Neural cell (in vitro differentiated cells): ENCODE measurements around the gene IMMP2L.

ENCODE experiments used
- CTCF ChIP-seq: fragments of 450-650 bp; IDR thresholded peaks from 2 replicates; pipeline ENCODE4 v1.5.1; 2014; ENCODE audit warnings: antibody characterized with exemption, mild to moderate bottlenecking, moderate library complexity; ENCODE audit not compliant: poor library complexity, severe bottlenecking
- EP300 ChIP-seq: fragments of 450-650 bp; conservative IDR thresholded peaks from 2 replicates; pipeline ENCODE4 v1.6.1; 2014; ENCODE audit warnings: antibody characterized with exemption, mild to moderate bottlenecking, moderate library complexity; ENCODE audit not compliant: poor library complexity, severe bottlenecking
- EZH2 ChIP-seq: fragments of 200-600, 300-800 bp; shearing (Covaris generic), sonication (generic); IDR thresholded peaks from 2 replicates; pipeline ENCODE4 v1.6.1; 2014; ENCODE audit warnings: antibody characterized with exemption, low read length, borderline replicate concordance, mild to moderate bottlenecking; ENCODE audit not compliant: insufficient read depth, poor library complexity, severe bottlenecking
- MXI1 ChIP-seq: fragments of 450-650 bp; conservative IDR thresholded peaks from 2 replicates; pipeline ENCODE4 v1.6.1; 2014; ENCODE audit warnings: antibody characterized with exemption, mild to moderate bottlenecking; ENCODE audit not compliant: poor library complexity, severe bottlenecking
- POLR2AphosphoS5 ChIP-seq: IDR thresholded peaks from 2 replicates; pipeline ENCODE4 v1.6.1; 2012
- RAD21 ChIP-seq: fragments of 450-650 bp; conservative IDR thresholded peaks from 2 replicates; pipeline ENCODE4 v1.6.1; 2014; ENCODE audit warnings: antibody characterized with exemption, mild to moderate bottlenecking, moderate library complexity
- REST ChIP-seq: IDR thresholded peaks from 2 replicates; pipeline ENCODE4 v1.6.1; 2012; ENCODE audit warnings: borderline replicate concordance
- SMC3 ChIP-seq: fragments of 450-650 bp; conservative IDR thresholded peaks from 2 replicates; pipeline ENCODE4 v1.6.1; 2014; ENCODE audit warnings: antibody characterized with exemption, mild to moderate bottlenecking, moderate library complexity; ENCODE audit not compliant: poor library complexity
- TAF1 ChIP-seq: IDR thresholded peaks from 2 replicates; pipeline ENCODE4 v1.6.1; 2012; ENCODE audit warnings: low read depth

- TF ChIP-seq POLR2AphosphoS5 (no peak), CTCF (no peak), RAD21 (no peak), SMC3 (no peak), EZH2 (no peak), EP300 (no peak), MXI1 (no peak), REST (no peak), TAF1 (no peak)
Observed at GRCh38 chr7:111018960-111019736, 543.1 kb downstream of the IMMP2L start.
